Neutrophil (primary cell): ENCODE results near the gene KIF2C.
"Not testable (repeated sequence)": the region's sequence is repeated elsewhere in the genome, so short reads cannot be mapped to it uniquely, and the experiment has no call there.

Experiments used
- H3K27ac ChIP-seq: fragments of 200-600 bp; sonication (generic); 2 replicates; pipeline ENCODE4 v1.5.1; 2016; ENCODE audit warnings: mild to moderate bottlenecking, moderate library complexity
- H3K27me3 ChIP-seq: fragments of 200-600 bp; sonication (generic); 2 replicates; pipeline ENCODE4 v1.6.0; 2016; ENCODE audit warnings: mild to moderate bottlenecking
- H3K36me3 ChIP-seq: fragments of 200-600 bp; sonication (generic); 2 replicates; pipeline ENCODE4 v1.5.1; 2017
- H3K4me1 ChIP-seq, 2 experiments: fragments of 200-600 bp in 1 of 2; sonication (generic) in 1 of 2; 1 replicate in 1 of 2; 2 replicates in 1 of 2; pipeline versions ENCODE4 v1.5.1 to v1.6.1; 2013 to 2016; ENCODE audit warnings: low read depth in 1 of 2, low read length in 1 of 2, mild to moderate bottlenecking in 1 of 2, moderate library complexity in 1 of 2; ENCODE audit not compliant: control insufficient read depth in 1 of 2, insufficient read depth in 1 of 2
- H3K4me3 ChIP-seq, 2 experiments: fragments of 200-600 bp in 1 of 2; sonication (generic) in 1 of 2; 1 replicate in 1 of 2; 2 replicates in 1 of 2; pipeline ENCODE4 v1.5.1; 2013 to 2016; ENCODE audit warnings: low read depth in 1 of 2, low read length in 1 of 2, mild to moderate bottlenecking in 1 of 2, moderate library complexity in 1 of 2
- H3K9me3 ChIP-seq: fragments of 200-600 bp; sonication (generic); 2 replicates; pipeline ENCODE4 v1.5.1; 2016
- TF ChIP-seq, protein P1 (sequence below): fragments of 200-600 bp; sonication (generic); IDR thresholded peaks from 2 replicates; pipeline ENCODE4 v1.5.1; 2016; ENCODE audit warnings: antibody characterized with exemption

The KIF2C gene

DNA sequence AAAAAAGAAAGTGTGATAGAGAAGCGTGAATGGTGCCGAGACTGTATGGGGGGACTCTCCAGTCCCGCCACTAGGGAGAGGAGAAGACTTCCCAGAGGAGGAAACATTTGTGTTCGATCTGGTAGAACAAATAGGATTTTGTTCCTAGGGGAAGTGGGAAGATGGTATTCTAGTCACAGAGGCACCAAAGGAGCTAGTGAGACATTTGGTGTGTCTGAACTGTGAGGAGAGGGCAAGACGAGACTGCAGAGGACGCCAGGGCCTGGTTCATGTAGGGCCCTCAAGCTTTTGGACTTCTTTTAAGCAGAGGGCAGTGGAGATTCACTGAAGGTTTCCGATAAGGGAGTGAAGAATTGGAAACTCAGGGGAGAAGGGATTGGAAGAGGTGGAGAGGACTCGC lies 71.6 kb downstream of the KIF2C start:
- Histone ChIP-seq H3K36me3 (peaks cover 10% of the 10 kb centered on the region), H3K4me1 (peaks cover 56 to 70% of the 10 kb centered on the region in 2 experiments), H3K27ac (peak overlapping the region; percentile 26), H3K4me3 (no peak overlapping the region), H3K27me3 (no peaks in the 10 kb centered on the region), H3K9me3 (no peaks in the 10 kb centered on the region)
- TF ChIP-seq, protein P1, sequence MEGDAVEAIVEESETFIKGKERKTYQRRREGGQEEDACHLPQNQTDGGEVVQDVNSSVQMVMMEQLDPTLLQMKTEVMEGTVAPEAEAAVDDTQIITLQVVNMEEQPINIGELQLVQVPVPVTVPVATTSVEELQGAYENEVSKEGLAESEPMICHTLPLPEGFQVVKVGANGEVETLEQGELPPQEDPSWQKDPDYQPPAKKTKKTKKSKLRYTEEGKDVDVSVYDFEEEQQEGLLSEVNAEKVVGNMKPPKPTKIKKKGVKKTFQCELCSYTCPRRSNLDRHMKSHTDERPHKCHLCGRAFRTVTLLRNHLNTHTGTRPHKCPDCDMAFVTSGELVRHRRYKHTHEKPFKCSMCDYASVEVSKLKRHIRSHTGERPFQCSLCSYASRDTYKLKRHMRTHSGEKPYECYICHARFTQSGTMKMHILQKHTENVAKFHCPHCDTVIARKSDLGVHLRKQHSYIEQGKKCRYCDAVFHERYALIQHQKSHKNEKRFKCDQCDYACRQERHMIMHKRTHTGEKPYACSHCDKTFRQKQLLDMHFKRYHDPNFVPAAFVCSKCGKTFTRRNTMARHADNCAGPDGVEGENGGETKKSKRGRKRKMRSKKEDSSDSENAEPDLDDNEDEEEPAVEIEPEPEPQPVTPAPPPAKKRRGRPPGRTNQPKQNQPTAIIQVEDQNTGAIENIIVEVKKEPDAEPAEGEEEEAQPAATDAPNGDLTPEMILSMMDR: no peak

DNA sequence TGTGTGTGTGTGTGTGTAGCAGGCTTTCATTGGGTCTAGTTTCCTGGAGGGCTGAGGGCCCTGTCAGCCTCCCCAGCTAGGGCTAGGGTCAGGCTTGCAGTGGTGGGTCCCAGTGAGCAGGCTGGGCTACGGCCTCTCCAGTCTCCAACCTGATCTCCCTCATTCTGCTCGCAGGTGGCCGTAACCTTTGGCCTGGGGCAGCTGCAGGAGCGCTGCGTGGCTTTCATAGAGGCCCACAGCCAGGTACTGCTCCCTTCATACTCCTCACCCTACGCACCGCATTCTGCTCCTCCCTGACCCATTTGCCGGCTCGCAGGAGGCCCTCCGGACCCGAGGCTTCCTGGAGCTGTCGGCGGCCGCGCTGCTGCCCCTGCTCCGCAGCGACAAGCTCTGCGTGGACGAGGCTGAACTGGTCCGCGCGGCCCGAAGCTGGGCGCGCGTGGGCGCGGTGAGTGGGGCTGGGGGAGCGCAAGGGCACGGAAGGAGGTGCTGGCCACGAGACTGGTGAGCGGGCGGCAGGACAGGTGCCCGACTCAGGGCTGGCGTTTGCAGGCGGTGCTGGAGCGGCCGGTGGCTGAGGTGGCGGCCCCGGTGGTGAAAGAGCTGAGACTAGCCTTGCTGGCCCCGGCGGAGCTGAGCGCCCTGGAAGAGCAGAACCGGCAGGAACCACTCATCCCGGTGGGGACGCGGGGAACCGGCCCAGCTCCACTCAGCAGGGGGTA lies 73.3 kb downstream of the KIF2C start:
- Histone ChIP-seq H3K36me3 (no peaks in the 10 kb centered on the region), H3K27me3 (no peaks in the 10 kb centered on the region), H3K27ac (peak overlapping the region; percentile 78), H3K4me3 (peak overlapping the region; percentile 62 to 69), H3K9me3 (no peaks in the 10 kb centered on the region), H3K4me1 (peaks cover 39 to 52% of the 10 kb centered on the region in 2 experiments)
- TF ChIP-seq, protein P1: no peak

DNA sequence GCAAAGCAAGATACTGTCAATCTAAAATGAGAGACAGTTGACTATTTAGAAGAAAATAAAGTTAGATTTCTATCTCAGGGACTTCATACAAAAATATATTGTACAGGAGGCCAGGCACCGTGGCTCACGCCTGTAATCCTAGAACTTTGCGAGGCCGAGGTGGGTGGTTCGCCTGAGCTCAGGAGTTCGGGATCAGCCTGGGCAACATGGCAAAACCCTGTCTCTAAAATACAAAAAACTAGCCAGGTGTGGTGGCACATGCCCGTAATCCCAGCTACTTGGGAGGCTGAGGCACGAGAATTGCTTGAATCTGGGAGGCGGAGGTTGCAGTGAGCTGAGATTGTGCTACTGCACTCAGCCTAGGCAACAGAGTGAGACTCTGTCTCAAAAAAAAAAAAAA lies 76.3 kb downstream of the KIF2C start:
- H3K9me3 ChIP-seq, H3K27ac ChIP-seq, H3K27me3 ChIP-seq, H3K36me3 ChIP-seq, H3K4me3 ChIP-seq: not testable (repeated sequence)
- peaks cover 26 to 39% of the 10 kb centered on the region in 2 experiments for H3K4me1 ChIP-seq

DNA sequence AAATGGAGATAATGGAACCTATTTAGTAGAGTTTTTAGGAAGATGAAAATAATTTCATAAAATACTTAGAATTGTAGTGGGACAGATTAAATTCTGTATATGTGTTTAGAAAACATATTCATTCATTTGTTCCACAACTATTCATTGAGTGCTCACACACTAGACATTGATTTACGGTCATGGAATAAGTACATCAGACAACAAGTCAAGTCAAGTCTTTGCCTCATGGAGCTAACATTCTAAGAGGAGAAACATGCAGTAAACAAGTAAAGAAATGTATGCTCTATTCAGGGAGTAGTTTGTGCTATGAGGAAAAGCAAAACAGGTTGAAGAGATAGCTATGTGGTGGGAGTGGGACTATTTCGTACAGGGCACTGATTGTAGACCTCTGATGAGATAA lies 77.7 kb downstream of the KIF2C start:
- no peak overlapping the region for H3K27ac ChIP-seq
- no peak overlapping the region for H3K4me3 ChIP-seq
- no peaks in the 10 kb centered on the region for H3K36me3 ChIP-seq
- TF ChIP-seq, protein P1: no peak
- no peaks in the 10 kb centered on the region for H3K27me3 ChIP-seq
- H3K4me1 ChIP-seq: peaks cover 25 to 32% of the 10 kb centered on the region in 2 experiments
- H3K9me3 ChIP-seq: no peaks in the 10 kb centered on the region
